HG03025 (cell line): ENCODE measurements around the gene LRRN3.
A peak's percentile ranks its signal among the peaks of the same experiment; 100 is the strongest.

Source experiments
- ATAC-seq: cut with Tn5 transposase; IDR thresholded peaks from one replicate; pipeline ENCODE4 v1.9.1; 2021; ENCODE audit warnings: mild to moderate bottlenecking, moderate library complexity; ENCODE audit not compliant: unreplicated experiment, low FRiP score

The LRRN3 gene

DNA sequence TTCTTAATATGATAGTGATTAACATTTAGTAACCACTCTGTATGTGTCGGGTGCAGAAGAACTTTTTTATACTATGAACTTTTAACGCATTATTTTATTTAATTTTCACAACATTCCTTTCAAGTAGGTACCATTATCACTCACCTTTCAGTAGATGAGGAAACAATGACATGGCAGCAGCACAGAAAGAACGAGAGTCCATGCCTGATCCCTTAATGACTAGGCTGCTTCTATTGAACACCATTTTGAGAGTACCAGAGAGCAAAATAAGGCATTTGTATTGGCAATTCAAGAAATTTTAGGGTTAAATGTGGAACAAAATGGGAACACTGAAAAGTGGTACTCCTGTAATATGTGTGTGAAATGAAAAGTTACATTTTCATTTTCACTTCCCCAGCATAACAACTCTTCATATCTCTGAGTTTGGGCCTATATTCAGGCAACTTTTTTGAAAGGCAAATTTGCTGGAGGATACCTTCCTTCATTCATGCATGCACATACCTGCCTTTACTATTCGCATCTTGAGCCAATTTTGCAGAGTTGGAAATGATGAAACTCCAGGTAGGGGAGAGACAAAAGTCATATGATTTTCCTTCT, 12.8 kb downstream of the LRRN3 start:
- peak; percentile 73 for ATAC-seq

- no peak for ATAC-seq
These were observed 13.8 kb downstream of the LRRN3 start for GRCh38 chr7:111104710-111105109.

GRCh38 chr7:111105269-111105668, 14.3 kb downstream of the LRRN3 start:
- ATAC-seq: no peak

- ATAC-seq: no peak
These were observed 16.7 kb downstream of the LRRN3 start for GRCh38 chr7:111107579-111107978.

- no peak for ATAC-seq
These were observed 17.1 kb downstream of the LRRN3 start for GRCh38 chr7:111108000-111108399.

DNA sequence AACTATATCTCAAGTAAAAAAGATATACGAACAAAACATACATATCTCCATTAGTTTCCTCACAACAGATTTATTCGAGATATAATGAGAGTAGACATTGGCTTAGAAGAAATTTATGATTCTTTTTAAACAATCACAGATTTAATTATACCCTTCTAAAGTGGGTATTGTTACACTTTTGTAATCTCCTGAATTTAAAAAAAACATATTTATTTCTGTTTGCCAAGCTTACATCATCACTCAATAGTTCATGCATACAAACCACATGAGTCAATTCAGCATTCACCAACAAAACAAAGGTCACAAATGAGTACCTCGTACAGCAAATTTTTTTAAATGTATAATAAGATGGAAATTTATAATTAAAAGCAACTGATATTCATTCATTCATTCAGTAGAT, 17.6 kb downstream of the LRRN3 start:
- ATAC-seq: no peak

- no peak for ATAC-seq
These were observed 21.5 kb downstream of the LRRN3 start for GRCh38 chr7:111112439-111112838.

GRCh38 chr7:111113263-111114017, 22.5 kb downstream of the LRRN3 start:
- no peak for ATAC-seq

GRCh38 chr7:111115966-111116365, 25.0 kb downstream of the LRRN3 start:
- ATAC-seq: no peak

DNA sequence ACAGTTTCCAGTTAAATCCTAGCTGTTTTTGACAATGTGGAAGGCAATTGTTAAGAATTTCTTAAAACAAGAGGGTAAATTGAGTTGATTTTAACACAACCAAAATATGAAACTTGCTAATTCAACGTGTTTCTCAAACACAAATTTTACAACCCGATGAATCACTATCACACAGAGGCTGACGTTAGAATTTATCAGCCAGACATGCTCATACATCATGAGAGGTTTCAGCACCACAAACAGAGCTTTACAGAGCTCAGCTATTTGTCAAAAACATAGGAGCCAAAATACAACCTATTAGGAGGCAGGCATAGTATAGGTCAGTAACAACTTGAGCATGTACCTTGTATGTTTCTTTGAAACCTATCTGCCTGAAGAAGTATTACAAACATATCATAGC, 36.1 kb downstream of the LRRN3 start:
- ATAC-seq: no peak

GRCh38 chr7:111129435-111129834, 38.5 kb downstream of the LRRN3 start:
- ATAC-seq: no peak

- no peak for ATAC-seq
These were observed 41.9 kb downstream of the LRRN3 start for GRCh38 chr7:111132833-111133232.

- ATAC-seq: peak; percentile 70
These were observed 46.6 kb downstream of the LRRN3 start for GRCh38 chr7:111137296-111138192.

DNA sequence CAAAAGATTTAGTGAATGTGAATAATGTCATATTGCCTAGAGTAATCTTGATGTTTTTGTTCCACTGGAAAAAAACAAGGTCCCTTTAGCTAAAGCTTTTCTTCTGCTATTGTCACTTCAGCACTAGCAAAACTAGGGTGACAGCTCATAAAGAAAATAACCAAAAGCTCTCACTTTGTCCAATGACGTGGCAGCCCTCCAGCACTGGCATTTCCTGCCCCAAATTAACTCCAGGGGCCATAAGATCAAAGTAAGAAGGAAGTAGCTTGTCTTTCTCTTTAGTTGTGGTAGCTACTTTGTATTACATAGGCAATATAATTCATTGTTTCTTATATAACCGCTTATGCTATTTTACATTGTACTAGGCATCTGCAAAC, 47.3 kb downstream of the LRRN3 start:
- peak; percentile 90 for ATAC-seq

GRCh38 chr7:111138586-111138985, 47.7 kb downstream of the LRRN3 start:
- ATAC-seq: no peak

GRCh38 chr7:111140091-111140865, 49.4 kb downstream of the LRRN3 start:
- ATAC-seq: no peak

- ATAC-seq: no peak
These were observed 54.5 kb downstream of the LRRN3 start for GRCh38 chr7:111145472-111145871.

DNA sequence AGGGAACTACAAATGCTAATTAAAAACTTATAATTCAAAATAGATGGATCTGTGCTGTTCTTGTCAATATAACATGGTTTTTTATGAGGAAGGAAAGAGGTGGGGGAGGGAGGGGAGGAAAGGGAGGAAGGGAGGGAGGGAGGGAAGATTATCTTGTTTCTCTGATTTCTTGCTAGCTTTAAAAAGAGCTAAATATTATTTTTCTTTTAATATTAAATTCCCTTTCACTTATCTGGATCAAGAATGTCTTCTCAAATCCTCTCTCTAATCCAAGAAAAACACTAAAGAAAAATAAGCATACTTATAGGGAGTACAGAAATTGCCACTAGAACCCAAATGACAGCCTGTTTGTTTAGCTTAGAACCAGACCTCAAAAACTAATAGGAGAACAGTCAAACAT, 55.2 kb downstream of the LRRN3 start:
- no peak for ATAC-seq

- no peak for ATAC-seq
These were observed 57.0 kb downstream of the LRRN3 start for GRCh38 chr7:111147708-111148533.

- ATAC-seq: no peak
These were observed 59.8 kb downstream of the LRRN3 start for GRCh38 chr7:111150709-111151108.
